ENCODE data around the gene XCR1.
"Not testable (repeated sequence)": the region's sequence is repeated elsewhere in the genome, so short reads cannot be mapped to it uniquely, and the experiment has no call there.

XCR1 gene

GRCh38 chr3:46038916-46039315 is 11.6 kb upstream of the XCR1 start:
- DNase-seq (ENCODE audit: low read depth in 2 of 2) = no peak

- not testable (repeated sequence) for DNase-seq (ENCODE audit: low read depth in 2 of 2)
These were observed 10.8 kb upstream of the XCR1 start for GRCh38 chr3:46038071-46038470.

- no peak for DNase-seq (ENCODE audit: low read depth in 2 of 2)
These were observed 8.9 kb upstream of the XCR1 start for GRCh38 chr3:46036191-46036590.

GRCh38 chr3:46031747-46032146 is 4.5 kb upstream of the XCR1 start:
- no peak for DNase-seq (ENCODE audit: low read depth in 2 of 2)

GRCh38 chr3:46031269-46031668 is 4.0 kb upstream of the XCR1 start:
- no peak for DNase-seq (ENCODE audit: low read depth in 2 of 2)

GRCh38 chr3:46030626-46031025 is 3.3 kb upstream of the XCR1 start:
- DNase-seq (ENCODE audit: low read depth in 2 of 2) = no peak

GRCh38 chr3:46029953-46030543 is 2.8 kb upstream of the XCR1 start:
- no peak for DNase-seq (ENCODE audit: low read depth in 2 of 2)

- no peak for DNase-seq (ENCODE audit: low read depth in 2 of 2)
These were observed 584 bp upstream of the XCR1 start for GRCh38 chr3:46027736-46028397.

- no peak for DNase-seq (ENCODE audit: low read depth in 2 of 2)
These were observed 2.1 kb downstream of the XCR1 start for GRCh38 chr3:46025139-46025538.

GRCh38 chr3:46024131-46024530 is 3.2 kb downstream of the XCR1 start:
- no peak for DNase-seq (ENCODE audit: low read depth in 2 of 2)

- DNase-seq (ENCODE audit: low read depth in 2 of 2) = no peak
These were observed 4.1 kb downstream of the XCR1 start for GRCh38 chr3:46022909-46023785.

- DNase-seq (ENCODE audit: low read depth in 2 of 2) = no peak
These were observed 5.8 kb downstream of the XCR1 start for GRCh38 chr3:46021516-46021915.

- DNase-seq (ENCODE audit: low read depth in 2 of 2) = no peak
These were observed 6.3 kb downstream of the XCR1 start for GRCh38 chr3:46020766-46021510.

- no peak for DNase-seq (ENCODE audit: low read depth in 2 of 2)
These were observed 7.6 kb downstream of the XCR1 start for GRCh38 chr3:46019707-46020106.

GRCh38 chr3:46017720-46018119 is 9.6 kb downstream of the XCR1 start:
- DNase-seq (ENCODE audit: low read depth in 2 of 2) = no peak

- no peak for DNase-seq (ENCODE audit: low read depth in 2 of 2)
These were observed 13.8 kb downstream of the XCR1 start for GRCh38 chr3:46013316-46014094.

GRCh38 chr3:46012246-46012645 is 15.0 kb downstream of the XCR1 start:
- no peak for DNase-seq (ENCODE audit: low read depth in 2 of 2)

- no peak for DNase-seq (ENCODE audit: low read depth in 2 of 2)
These were observed 16.7 kb downstream of the XCR1 start for GRCh38 chr3:46010519-46011113.

- DNase-seq (ENCODE audit: low read depth in 2 of 2) = no peak
These were observed 19.2 kb downstream of the XCR1 start for GRCh38 chr3:46008058-46008457.

GRCh38 chr3:46007280-46007679 is 20.0 kb downstream of the XCR1 start:
- no peak for DNase-seq (ENCODE audit: low read depth in 2 of 2)
